Prostate gland (tissue), 2 donors: ENCODE measurements around the gene ANGPT4.

ENCODE experiments used
- CTCF ChIP-seq, 4 experiments: fragments of 200-600 bp in 2 of 4; fragments of 450-650 bp in 2 of 4; sonication (generic) in 2 of 4; IDR thresholded peaks; 1 replicate in 3 of 4; 2 replicates in 1 of 4; pipeline ENCODE4 v1.5.1; 2016 to 2019; ENCODE audit warnings: antibody characterized with exemption in 4 of 4, mild to moderate bottlenecking in 2 of 4, moderate library complexity in 2 of 4
- POLR2A ChIP-seq: fragments of 450-650 bp; IDR thresholded peaks from one replicate; pipeline ENCODE4 v1.6.1; 2016; ENCODE audit warnings: antibody characterized with exemption, mild to moderate bottlenecking
- POLR2AphosphoS5 ChIP-seq: sonication (generic); formaldehyde crosslinking; IDR thresholded peaks from one replicate; pipeline ENCODE4 v1.6.1; 2017; ENCODE audit warnings: antibody characterized with exemption

- TF ChIP-seq CTCF (IDR thresholded peaks at IDR 0.05), result no peak
- TF ChIP-seq POLR2A, result no peak
- no peak for TF ChIP-seq POLR2AphosphoS5
Measured at GRCh38 chr20:922781-923180, 6.6 kb upstream of the ANGPT4 start.
